BLaER1 (cell line): ENCODE results near the gene NT5DC1.
"Not testable (repeated sequence)": the region's sequence is repeated elsewhere in the genome, so short reads cannot be mapped to it uniquely, and the experiment has no call there.

ENCODE experiments used
- H3K27ac ChIP-seq: shearing (Covaris generic); formaldehyde crosslinking; 2 replicates; pipeline ENCODE4 v1.8.1; 2022
- H3K27me3 ChIP-seq: shearing (Covaris generic); formaldehyde crosslinking; 2 replicates; pipeline ENCODE4 v1.8.1; 2022
- H3K36me3 ChIP-seq: shearing (Covaris generic); formaldehyde crosslinking; 2 replicates; pipeline ENCODE4 v1.8.1; 2022
- H3K4me1 ChIP-seq: shearing (Covaris generic); formaldehyde crosslinking; 2 replicates; pipeline ENCODE4 v1.8.1; 2022
- H3K4me2 ChIP-seq: shearing (Covaris generic); formaldehyde crosslinking; 2 replicates; pipeline ENCODE4 v1.8.1; 2022
- H3K4me3 ChIP-seq: shearing (Covaris generic); formaldehyde crosslinking; 2 replicates; pipeline ENCODE4 v1.8.1; 2022
- H3K9ac ChIP-seq: shearing (Covaris generic); formaldehyde crosslinking; 2 replicates; pipeline ENCODE4 v1.8.1; 2022
- H3K9me3 ChIP-seq: shearing (Covaris generic); formaldehyde crosslinking; 2 replicates; pipeline ENCODE4 v1.8.1; 2022
- H4K20me1 ChIP-seq: shearing (Covaris generic); formaldehyde crosslinking; 2 replicates; pipeline ENCODE4 v1.8.1; 2022
- Cebpa-rat ChIP-seq: shearing (Covaris generic); IDR thresholded peaks from 2 replicates; pipeline ENCODE4 v1.8.1; 2022

The NT5DC1 gene

DNA sequence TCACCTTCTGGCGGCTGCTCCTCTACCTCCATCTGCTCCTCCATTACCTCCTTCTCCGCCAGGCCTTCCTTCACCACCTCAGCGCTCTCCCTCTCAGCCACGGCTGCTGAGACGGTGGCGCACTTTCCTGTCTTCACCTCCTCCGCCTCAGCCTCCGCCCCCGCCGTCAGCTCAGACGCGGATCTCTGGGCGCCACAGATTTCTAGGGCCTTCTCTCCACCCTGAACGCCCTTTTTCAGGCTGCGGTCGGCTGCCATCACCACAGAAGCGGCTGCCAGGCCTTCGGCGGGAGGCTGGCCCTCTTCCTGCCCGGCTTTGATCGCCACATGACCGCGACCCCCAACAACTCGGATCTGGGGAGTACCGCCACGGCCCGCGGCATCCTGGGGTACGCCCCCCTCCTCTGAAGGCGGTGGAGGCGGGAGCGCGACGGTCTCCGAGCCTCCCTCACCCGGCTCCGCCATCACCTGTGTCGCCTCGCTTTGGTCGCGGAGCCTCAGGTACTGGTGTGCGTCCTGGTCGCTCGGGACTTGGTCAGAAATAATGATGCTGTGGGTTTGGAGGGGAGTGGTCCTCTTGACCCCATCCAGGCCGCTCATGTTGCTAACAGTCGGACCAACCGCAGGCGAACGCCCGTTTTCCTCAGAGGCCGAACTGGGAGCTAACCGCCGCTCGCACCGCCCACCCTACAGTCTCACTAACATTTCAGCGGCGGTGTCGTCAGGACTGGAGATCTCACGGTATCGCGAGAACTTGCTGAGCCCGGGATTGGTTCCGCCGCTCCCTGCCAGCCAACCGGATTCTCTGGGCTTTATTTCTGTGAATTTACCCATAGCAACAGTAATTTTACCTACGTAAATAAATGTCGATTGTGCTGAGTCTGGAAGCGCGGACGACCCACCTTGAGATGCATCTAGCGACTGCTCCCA is 178.8 kb downstream of the NT5DC1 start, which contains the start of gene TSPYL1:
Gene TSPYL1, minus strand, starts transcription at position 699 of the 929 bp plus-strand sequence. Its CDS starts 100 bp downstream, at position 599.
- H3K4me2 ChIP-seq: peak within 1 kb of the TSS; percentile 95
- no peaks in the 10 kb centered on the region for H3K27me3 ChIP-seq
- peak within 1 kb of the TSS; percentile 97 for H3K9ac ChIP-seq
- H4K20me1 ChIP-seq: peaks cover 47% of the 10 kb centered on the region
- no peaks in the 10 kb centered on the region for H3K9me3 ChIP-seq
- H3K27ac ChIP-seq: peak within 1 kb of the TSS; percentile 97
- H3K4me1 ChIP-seq: peaks cover 53% of the 10 kb centered on the region
- peaks cover 13% of the 10 kb centered on the region for H3K36me3 ChIP-seq
- H3K4me3 ChIP-seq: peak within 1 kb of the TSS; percentile 93
- TF ChIP-seq Cebpa-rat: no peak

GRCh38 chr6:116280161-116280932 is 179.7 kb downstream of the NT5DC1 start:
- Histone ChIP-seq H3K4me2 (peak overlapping the region; percentile 95), H3K9me3 (no peaks in the 10 kb centered on the region; the same call in 1 of the 2 replicates), H4K20me1 (peaks cover 38% of the 10 kb centered on the region), H3K4me1 (peaks cover 48% of the 10 kb centered on the region), H3K27me3 (no peaks in the 10 kb centered on the region), H3K27ac (peak overlapping the region; percentile 97), H3K9ac (peak overlapping the region; percentile 97), H3K4me3 (peak overlapping the region; percentile 93), H3K36me3 (peaks cover 13% of the 10 kb centered on the region)
- no peak for TF ChIP-seq Cebpa-rat

DNA sequence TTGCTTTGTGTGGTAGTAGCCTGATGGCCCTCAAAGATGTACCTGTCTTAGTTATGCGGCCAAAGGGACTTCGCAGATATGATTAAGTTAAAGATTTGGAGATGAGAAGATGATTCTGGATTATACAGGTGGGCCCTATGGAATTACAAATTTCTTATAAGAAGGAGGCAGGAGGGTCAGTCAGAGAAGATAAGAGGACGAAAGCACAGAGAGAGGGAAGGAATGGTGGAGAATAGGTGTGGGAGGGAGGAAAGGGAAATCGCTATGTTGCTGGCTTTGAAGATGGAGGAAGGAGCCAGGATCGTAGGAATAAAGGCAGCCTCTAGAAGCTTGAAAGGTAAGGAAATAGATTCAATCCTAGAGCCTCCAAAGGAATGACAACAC is 180.3 kb downstream of the NT5DC1 start:
- H3K4me2 ChIP-seq: peak overlapping the region; percentile 95
- peak overlapping the region; percentile 97; the same call in 1 of the 2 replicates for H3K9ac ChIP-seq
- H3K27me3 ChIP-seq: no peaks in the 10 kb centered on the region
- H3K9me3 ChIP-seq: no peaks in the 10 kb centered on the region; the same call in 1 of the 2 replicates
- peaks cover 13% of the 10 kb centered on the region for H3K36me3 ChIP-seq
- 0 out of 2 replicates have a peak overlapping the region, but pooled peaks have one; percentile 97 for H3K27ac ChIP-seq
- H3K4me3 ChIP-seq: peak overlapping the region; percentile 93
- no peak for TF ChIP-seq Cebpa-rat
- H4K20me1 ChIP-seq: peaks cover 33% of the 10 kb centered on the region
- peaks cover 43% of the 10 kb centered on the region for H3K4me1 ChIP-seq

GRCh38 chr6:116282698-116283097 is 182.0 kb downstream of the NT5DC1 start:
- Histone ChIP-seq H3K4me1 (peaks cover 25% of the 10 kb centered on the region), H3K27me3 (no peaks in the 10 kb centered on the region), H3K9me3 (no peaks in the 10 kb centered on the region; the same call in 1 of the 2 replicates), H3K9ac (no peak overlapping the region), H3K27ac (no peak overlapping the region), H3K4me3 (no peak overlapping the region), H3K36me3 (peaks cover 9% of the 10 kb centered on the region), H3K4me2 (no peak overlapping the region), H4K20me1 (peaks cover 15% of the 10 kb centered on the region)
- no peak for TF ChIP-seq Cebpa-rat

GRCh38 chr6:116283191-116283590 is 182.5 kb downstream of the NT5DC1 start:
- Histone ChIP-seq H4K20me1 (peaks cover 10% of the 10 kb centered on the region), H3K4me2 (no peak overlapping the region), H3K9me3 (no peaks in the 10 kb centered on the region; the same call in 1 of the 2 replicates), H3K27ac (no peak overlapping the region), H3K9ac (no peak overlapping the region), H3K4me3 (no peak overlapping the region), H3K36me3 (peaks cover 4% of the 10 kb centered on the region), H3K27me3 (no peaks in the 10 kb centered on the region), H3K4me1 (peaks cover 20% of the 10 kb centered on the region)
- TF ChIP-seq Cebpa-rat: no peak

GRCh38 chr6:116284984-116285383 is 184.3 kb downstream of the NT5DC1 start:
- H3K9ac ChIP-seq, H4K20me1 ChIP-seq, H3K9me3 ChIP-seq, H3K27ac ChIP-seq, H3K27me3 ChIP-seq, H3K4me3 ChIP-seq, H3K4me2 ChIP-seq, H3K36me3 ChIP-seq: not testable (repeated sequence)
- peaks cover 12% of the 10 kb centered on the region for H3K4me1 ChIP-seq

DNA sequence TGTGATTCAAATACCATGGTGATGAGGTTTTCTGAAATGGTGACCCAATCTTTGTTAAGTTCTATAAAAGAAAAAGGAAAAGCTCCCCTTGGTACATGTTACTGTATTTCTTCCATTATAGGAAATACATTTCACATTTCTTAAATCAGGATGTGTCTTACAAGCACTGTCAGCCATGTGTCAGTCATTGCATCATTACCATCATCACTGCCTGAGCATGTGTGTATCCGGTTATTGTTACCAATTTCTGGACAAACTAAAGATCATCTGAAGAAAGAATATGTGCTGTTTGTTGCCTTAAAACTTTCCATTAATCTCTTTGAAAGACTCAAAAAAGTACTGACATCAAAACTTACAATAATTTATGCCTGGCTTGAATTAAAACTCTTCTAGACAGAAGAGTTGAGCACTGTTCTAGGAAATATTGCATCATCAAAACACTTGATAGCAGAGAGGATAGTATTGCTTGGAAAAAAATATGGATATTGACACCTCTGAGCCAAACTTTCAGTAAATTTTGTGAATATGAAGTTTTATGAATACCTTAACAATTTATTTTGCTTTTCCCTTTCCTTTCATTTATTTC is 186.2 kb downstream of the NT5DC1 start:
- Histone ChIP-seq H3K4me2 (no peak overlapping the region), H4K20me1 (no peaks in the 10 kb centered on the region), H3K36me3 (no peaks in the 10 kb centered on the region), H3K4me1 (peaks cover 2% of the 10 kb centered on the region), H3K9ac (no peak overlapping the region), H3K4me3 (no peak overlapping the region), H3K27me3 (no peaks in the 10 kb centered on the region), H3K9me3 (no peaks in the 10 kb centered on the region; the same call in 1 of the 2 replicates), H3K27ac (no peak overlapping the region)
- TF ChIP-seq Cebpa-rat: peak; percentile 10; the same call in 1 of the 2 replicates

DNA sequence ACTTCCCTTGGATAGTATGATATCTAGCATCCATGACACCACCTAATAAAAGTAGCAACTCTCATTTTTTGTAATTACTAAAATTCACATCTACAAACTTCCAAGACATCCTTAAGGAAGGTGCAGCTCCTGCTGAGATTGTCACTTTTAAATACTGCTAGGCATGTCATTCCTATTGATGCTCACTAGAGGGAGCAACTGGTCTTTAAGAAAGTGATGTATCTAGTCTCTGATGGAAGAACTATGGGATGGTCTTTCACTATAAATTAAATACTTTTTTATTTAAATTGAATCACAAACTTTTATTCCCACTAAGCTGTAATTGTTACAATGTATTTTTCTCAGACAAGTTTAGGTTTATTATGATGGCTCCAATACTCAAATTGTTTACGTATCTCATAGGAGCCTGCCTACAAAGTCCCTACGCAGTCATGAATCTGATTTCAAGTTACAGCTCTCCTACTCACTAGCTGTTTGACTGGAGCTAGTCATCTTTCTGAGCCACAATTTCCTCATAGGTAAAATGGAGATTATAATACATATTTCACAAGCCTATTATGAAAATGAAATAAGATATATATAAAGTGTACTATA is 187.1 kb downstream of the NT5DC1 start:
- no peaks in the 10 kb centered on the region for H3K36me3 ChIP-seq
- no peaks in the 10 kb centered on the region for H4K20me1 ChIP-seq
- H3K27me3 ChIP-seq: no peaks in the 10 kb centered on the region
- no peak overlapping the region for H3K9ac ChIP-seq
- no peak overlapping the region for H3K4me2 ChIP-seq
- peaks cover 5% of the 10 kb centered on the region for H3K4me1 ChIP-seq
- TF ChIP-seq Cebpa-rat: no peak
- no peak overlapping the region for H3K4me3 ChIP-seq
- H3K9me3 ChIP-seq: no peaks in the 10 kb centered on the region; the same call in 1 of the 2 replicates
- H3K27ac ChIP-seq: no peak overlapping the region

DNA sequence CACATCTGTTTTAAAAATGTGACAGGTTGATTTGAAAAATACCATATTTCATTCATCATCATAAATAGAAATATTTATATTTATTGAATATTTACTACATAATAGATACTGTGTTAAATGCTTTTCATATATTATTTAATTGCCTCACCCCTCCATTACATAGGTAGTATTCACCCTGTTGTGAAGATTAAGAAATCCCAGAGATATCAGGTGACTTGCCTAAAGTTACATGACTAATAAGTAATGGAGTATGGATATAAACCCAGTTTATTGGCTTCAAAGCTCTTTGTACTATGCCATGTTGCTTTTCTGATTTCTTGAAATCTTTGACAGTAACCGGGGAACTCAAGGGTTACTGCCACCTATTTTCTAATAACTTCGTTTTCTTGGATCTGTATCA is 189.2 kb downstream of the NT5DC1 start:
- no peak overlapping the region for H3K27ac ChIP-seq
- H3K4me1 ChIP-seq: peaks cover 5% of the 10 kb centered on the region
- no peaks in the 10 kb centered on the region for H3K36me3 ChIP-seq
- H3K9me3 ChIP-seq: no peaks in the 10 kb centered on the region; the same call in 1 of the 2 replicates
- no peak overlapping the region for H3K9ac ChIP-seq
- H4K20me1 ChIP-seq: no peaks in the 10 kb centered on the region
- TF ChIP-seq Cebpa-rat: no peak
- H3K27me3 ChIP-seq: no peaks in the 10 kb centered on the region
- H3K4me3 ChIP-seq: no peak overlapping the region
- H3K4me2 ChIP-seq: no peak overlapping the region
